HL-60 (cell line): ENCODE results near the gene SPATA6.

ENCODE experiments used
- DNase-seq, 2 experiments: peaks; one replicate each; pipeline ENCODE4 v3.0.0-alpha.2; 2010 to 2020; ENCODE audit warnings: low read depth in 1 of 2, low spot score in 1 of 2
- H3K27ac ChIP-seq: fragments of 250-450 bp; sonication (Bioruptor Pico); replicated peaks from 2 replicates; pipeline ENCODE4 v1.5.1; 2020; ENCODE audit warnings: mild to moderate bottlenecking, moderate library complexity
- H3K27me3 ChIP-seq: fragments of 250-450 bp; sonication (Bioruptor Pico); 2 replicates; pipeline ENCODE4 v1.5.1; 2021; ENCODE audit warnings: mild to moderate bottlenecking, moderate library complexity; ENCODE audit not compliant: insufficient read depth, poor library complexity, severe bottlenecking
- H3K4me3 ChIP-seq: replicated peaks from 2 replicates; pipeline ENCODE4 v1.5.1; 2011; ENCODE audit warnings: mild to moderate bottlenecking, control low read depth, low read length; ENCODE audit not compliant: insufficient read depth
- GABPA ChIP-seq: IDR thresholded peaks from 2 replicates; pipeline ENCODE4 v1.6.1; 2012; ENCODE audit warnings: low read depth
- POLR2AphosphoS5 ChIP-seq: IDR thresholded peaks from 2 replicates; pipeline ENCODE4 v1.6.1; 2012; ENCODE audit warnings: low read depth
- SPI1 ChIP-seq: IDR thresholded peaks from 2 replicates; pipeline ENCODE4 v1.6.1; 2012; ENCODE audit warnings: low read depth, mild to moderate bottlenecking, borderline replicate concordance
- TF ChIP-seq, protein P1 (sequence below): IDR thresholded peaks from 2 replicates; pipeline ENCODE4 v1.6.1; 2012; ENCODE audit warnings: low read depth; ENCODE audit not compliant: insufficient replicate concordance
- TF ChIP-seq, protein P2 (sequence below): IDR thresholded peaks from one replicate; pipeline ENCODE4 v1.5.1; 2011; ENCODE audit warnings: low read length, control low read depth, inconsistent platforms; ENCODE audit not compliant: insufficient read depth

SPATA6 gene

DNA sequence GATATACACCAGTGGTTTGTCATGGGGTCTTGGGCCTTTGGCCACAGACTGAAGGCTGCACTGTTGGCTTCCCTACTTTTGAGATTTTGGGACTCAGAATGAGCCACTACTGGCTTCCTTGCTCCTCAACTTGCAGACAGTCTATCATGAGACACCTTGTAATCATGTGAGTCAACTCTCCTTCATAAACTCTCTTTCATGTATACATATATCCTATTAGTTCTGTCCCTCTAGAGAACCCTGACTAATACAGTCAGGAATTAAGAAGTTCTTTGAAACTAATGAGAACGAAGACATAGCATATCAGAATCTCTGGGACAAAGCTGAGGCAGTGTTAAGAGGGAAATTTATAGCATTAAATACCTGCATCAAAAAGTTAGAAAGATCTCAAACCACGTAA is 138.7 kb downstream of the SPATA6 start:
- DNase-seq, result no peak

DNA sequence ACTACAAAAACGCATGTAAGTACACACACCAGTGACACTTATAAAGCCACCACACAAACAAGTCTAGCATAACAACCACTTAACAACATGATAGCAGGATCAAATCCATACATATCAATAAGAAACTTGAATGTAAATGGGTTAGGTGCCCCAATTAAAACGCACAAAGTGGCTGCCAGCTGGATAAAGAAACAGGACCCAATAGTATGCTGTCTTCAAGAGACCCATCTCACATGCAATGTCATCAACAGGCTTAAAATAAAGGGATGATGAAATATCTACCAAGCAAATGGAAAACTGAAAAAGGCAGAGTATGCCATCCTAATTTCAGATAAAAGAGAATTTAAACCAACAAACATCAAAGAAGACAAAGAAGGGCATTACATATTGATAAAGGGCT is 139.9 kb downstream of the SPATA6 start:
- DNase-seq, result no peak
- TF ChIP-seq, protein P1, sequence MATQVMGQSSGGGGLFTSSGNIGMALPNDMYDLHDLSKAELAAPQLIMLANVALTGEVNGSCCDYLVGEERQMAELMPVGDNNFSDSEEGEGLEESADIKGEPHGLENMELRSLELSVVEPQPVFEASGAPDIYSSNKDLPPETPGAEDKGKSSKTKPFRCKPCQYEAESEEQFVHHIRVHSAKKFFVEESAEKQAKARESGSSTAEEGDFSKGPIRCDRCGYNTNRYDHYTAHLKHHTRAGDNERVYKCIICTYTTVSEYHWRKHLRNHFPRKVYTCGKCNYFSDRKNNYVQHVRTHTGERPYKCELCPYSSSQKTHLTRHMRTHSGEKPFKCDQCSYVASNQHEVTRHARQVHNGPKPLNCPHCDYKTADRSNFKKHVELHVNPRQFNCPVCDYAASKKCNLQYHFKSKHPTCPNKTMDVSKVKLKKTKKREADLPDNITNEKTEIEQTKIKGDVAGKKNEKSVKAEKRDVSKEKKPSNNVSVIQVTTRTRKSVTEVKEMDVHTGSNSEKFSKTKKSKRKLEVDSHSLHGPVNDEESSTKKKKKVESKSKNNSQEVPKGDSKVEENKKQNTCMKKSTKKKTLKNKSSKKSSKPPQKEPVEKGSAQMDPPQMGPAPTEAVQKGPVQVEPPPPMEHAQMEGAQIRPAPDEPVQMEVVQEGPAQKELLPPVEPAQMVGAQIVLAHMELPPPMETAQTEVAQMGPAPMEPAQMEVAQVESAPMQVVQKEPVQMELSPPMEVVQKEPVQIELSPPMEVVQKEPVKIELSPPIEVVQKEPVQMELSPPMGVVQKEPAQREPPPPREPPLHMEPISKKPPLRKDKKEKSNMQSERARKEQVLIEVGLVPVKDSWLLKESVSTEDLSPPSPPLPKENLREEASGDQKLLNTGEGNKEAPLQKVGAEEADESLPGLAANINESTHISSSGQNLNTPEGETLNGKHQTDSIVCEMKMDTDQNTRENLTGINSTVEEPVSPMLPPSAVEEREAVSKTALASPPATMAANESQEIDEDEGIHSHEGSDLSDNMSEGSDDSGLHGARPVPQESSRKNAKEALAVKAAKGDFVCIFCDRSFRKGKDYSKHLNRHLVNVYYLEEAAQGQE, result no peak
- TF ChIP-seq, protein P2, sequence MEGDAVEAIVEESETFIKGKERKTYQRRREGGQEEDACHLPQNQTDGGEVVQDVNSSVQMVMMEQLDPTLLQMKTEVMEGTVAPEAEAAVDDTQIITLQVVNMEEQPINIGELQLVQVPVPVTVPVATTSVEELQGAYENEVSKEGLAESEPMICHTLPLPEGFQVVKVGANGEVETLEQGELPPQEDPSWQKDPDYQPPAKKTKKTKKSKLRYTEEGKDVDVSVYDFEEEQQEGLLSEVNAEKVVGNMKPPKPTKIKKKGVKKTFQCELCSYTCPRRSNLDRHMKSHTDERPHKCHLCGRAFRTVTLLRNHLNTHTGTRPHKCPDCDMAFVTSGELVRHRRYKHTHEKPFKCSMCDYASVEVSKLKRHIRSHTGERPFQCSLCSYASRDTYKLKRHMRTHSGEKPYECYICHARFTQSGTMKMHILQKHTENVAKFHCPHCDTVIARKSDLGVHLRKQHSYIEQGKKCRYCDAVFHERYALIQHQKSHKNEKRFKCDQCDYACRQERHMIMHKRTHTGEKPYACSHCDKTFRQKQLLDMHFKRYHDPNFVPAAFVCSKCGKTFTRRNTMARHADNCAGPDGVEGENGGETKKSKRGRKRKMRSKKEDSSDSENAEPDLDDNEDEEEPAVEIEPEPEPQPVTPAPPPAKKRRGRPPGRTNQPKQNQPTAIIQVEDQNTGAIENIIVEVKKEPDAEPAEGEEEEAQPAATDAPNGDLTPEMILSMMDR, result no peak
- H3K27me3 ChIP-seq, result no peaks in the 10 kb centered on the region
- no peak overlapping the region for H3K4me3 ChIP-seq
- H3K27ac ChIP-seq, result no peak overlapping the region

More for the DNA sequence above, 138.7 kb downstream of the SPATA6 start:
- TF ChIP-seq, protein P2, result no peak
- no peak for TF ChIP-seq SPI1
- TF ChIP-seq GABPA, result no peak
- no peak for TF ChIP-seq POLR2AphosphoS5
- TF ChIP-seq, protein P1, result no peak
- Histone ChIP-seq H3K4me3 (no peak overlapping the region), H3K27me3 (no peaks in the 10 kb centered on the region), H3K27ac (no peak overlapping the region)

DNA sequence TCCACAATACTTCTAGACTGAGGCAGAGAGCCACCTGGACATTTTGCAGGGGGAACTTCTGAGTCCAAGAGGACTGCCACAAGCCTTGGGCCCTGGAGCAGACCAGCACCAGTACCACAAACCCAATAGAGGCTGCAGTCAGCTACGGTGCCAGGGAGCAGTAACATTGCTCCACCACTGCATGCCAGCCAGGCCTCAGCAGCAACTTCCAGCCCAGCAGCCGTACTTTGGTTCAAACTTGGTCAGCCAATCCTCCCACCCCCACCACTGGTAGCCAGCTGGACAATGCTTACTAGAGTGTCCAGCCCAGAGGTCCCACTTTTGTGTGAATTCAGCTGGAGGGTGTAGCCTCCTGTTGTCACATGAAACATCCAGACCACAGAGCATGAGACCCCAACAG is 142.1 kb downstream of the SPATA6 start:
- H3K4me3 ChIP-seq, result no peak overlapping the region
- no peaks in the 10 kb centered on the region for H3K27me3 ChIP-seq
- TF ChIP-seq, protein P1, result no peak
- TF ChIP-seq, protein P2, result no peak
- TF ChIP-seq SPI1 (no peak), GABPA (no peak), POLR2AphosphoS5 (no peak)
- H3K27ac ChIP-seq, result no peak overlapping the region
- DNase-seq, result no peak
